NCI-H146 treated with DMSO at 0.1 percent for 48 hours (cell line): ENCODE results near the gene SERPINA5.

ENCODE experiments used
- DNase-seq: peaks from one replicate; lab custom pipeline; 2025; ENCODE audit not compliant: unreplicated experiment; lab: John Stamatoyannopoulos, UW

The SERPINA5 gene

DNA sequence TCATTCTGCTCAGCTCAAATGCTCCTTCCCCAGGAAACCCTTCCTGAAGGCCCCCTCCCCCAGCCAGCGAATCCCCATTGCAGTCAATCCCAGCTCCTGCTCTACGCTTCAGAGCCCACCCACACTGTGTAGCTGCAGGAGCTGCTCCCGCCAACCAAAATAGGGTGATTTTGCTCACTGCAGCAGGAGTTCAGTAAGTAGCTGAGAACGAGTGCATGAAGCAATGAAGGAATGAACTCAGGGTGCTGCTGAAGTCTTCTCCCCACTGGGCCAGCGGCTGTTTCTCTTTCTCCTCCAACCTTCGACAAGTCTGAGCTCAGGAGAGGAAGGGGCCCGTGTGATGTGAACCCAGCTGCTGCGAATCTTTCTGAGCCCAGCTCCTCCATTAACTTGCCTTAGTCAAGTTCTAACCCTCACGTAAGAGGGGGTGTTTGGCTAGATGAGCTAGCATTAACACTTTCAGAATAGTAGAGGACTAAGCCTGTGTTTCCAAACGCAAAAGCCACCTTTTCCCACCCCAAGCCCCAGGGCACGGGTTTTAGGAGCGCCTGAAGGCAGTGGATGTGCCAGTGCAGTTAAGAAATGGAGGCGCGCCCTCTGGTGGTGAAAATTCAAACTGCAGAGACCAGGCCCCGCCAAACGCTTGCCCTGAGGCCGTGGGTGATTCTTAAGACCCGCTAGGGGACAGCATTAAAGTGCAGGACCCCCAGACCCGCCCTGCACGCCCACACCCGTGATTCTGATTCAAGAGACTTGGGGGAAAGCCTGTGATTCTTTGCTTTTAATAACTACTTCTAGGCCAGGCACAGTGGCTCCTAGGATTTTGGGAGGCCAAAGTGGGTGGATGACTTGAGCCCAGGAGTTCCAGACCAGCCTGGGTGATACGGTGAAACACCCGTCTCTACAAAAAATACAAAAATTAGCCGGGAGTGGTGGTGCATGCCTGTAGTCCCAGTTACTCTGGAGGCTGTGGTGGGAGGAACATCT is 31.9 kb upstream of the SERPINA5 start:
- DNase-seq = no peak

DNA sequence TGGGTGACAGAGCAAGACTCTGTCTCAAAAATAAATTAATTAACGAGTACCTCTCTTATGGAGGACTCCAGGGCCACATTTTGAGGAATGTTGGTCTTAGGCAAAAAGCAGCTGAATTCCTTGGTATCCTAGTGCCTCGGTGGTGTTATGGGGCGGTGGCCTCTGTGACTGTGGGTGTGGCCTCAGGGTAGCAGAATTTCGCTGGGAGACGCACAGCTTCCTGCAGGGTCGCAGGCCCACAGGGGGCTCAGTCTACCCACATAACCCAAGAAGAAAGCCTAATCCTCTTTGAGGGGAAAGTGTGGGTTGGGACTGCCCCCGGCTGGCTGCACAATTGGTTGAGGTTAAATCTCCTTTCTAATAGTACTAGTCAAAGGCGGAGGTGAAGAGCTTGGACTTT is 31.2 kb upstream of the SERPINA5 start:
- DNase-seq = no peak

DNA sequence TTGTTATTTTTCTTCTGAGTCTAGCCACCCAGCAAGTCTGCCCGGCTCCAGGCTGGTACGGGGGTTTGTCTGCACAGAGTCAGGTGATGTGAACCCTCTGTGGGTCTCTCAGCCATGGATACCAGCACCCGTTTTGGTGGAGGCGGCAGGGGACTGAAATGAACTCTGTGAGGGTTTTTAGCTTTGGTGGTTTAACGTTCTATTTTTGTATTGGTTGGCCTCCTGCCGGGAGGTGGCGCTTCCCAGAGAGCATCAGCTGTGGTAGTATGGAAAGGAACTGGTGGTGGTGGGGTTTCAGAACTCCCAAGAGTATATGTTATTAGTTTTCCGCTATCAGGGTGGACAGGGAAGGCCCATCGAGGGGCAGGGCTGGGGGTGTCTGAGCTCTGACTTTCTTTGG is 25.2 kb upstream of the SERPINA5 start:
- no peak for DNase-seq

DNA sequence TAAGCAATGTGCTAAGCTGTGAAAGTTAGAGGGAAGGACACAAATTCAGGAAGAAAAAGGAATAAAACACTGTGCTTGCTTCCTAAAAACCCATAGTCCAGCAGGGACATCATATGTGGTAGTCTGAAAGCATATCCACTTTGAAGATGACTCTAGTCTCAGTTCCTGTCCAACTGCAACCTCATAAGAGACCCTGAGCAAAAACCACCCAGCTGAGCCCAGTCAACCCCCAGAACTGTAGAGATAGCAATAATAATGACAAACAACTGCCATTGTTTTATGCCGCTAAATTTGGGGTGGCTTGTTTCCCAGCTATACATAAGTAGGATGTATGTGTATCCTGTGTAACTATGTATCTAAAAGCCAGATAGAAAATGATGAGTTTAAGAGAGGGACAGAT is 23.9 kb upstream of the SERPINA5 start:
- DNase-seq = no peak

DNA sequence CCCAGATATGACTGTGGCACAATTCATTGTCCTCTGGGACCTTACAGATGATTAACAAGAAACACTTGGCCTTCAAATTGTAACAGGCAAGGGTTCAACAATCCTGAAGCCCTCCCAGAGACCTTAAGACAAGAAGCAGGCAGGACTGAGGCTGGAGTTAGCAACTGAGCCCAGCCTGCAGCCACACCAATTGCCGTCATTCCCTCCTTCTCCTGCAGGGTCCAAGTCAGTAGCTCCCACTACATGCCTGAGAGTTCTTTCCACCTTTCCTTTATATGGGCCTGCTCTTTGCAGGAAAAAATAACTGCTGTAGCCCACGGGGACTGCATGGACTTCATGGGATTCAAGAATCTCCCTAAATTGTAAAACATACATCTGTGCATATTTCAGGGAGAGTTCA is 22.4 kb upstream of the SERPINA5 start:
- no peak for DNase-seq

DNA sequence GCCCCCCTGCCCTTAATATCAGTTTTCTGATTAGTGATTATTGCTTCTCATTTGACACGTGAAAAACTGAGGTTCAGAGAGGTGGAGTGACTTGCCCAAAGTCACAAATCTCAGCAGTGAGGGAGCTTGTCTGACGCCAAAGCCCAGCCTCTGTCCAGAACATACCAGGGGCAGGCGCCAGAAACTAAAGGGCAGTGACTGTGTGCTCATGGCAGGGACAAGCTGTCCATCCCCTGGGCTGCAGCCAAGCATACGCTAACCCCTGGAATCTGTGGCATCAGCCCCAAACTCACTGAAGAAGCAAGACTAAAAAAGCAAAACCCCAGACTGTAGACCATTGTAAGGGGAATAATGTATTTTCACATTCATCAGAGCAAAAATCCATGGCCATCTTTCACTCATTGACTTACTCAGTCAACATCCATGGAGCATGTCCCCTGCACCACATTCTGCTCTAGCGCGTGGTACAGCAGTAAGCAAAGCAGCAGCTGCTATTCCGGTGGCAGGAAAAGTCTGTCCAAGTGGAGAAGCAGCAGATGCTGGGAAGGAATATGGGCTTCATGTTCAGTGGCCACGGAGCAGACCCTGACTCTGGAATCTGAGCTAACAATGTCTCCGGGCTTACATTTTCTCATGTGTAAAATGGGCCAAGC is 21.5 kb upstream of the SERPINA5 start:
- no peak for DNase-seq

DNA sequence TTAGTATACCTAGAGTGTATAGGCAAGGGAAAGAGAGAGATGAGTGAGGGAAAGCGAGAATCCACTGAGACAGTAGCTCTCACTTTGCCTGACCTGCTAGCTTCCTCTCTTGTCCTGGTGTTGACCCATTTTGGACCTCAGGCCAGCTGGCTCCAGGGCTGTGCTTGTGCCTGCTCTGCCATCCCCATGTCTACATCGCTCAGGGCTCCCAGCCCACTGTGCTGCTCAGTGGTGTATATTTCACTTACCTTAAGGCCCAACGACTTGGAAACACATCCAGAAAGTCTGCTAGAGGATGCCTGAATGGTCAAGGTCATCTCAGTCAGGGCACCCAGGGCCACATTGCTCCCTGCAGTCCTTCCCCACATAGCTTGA is 20.9 kb upstream of the SERPINA5 start:
- no peak for DNase-seq

DNA sequence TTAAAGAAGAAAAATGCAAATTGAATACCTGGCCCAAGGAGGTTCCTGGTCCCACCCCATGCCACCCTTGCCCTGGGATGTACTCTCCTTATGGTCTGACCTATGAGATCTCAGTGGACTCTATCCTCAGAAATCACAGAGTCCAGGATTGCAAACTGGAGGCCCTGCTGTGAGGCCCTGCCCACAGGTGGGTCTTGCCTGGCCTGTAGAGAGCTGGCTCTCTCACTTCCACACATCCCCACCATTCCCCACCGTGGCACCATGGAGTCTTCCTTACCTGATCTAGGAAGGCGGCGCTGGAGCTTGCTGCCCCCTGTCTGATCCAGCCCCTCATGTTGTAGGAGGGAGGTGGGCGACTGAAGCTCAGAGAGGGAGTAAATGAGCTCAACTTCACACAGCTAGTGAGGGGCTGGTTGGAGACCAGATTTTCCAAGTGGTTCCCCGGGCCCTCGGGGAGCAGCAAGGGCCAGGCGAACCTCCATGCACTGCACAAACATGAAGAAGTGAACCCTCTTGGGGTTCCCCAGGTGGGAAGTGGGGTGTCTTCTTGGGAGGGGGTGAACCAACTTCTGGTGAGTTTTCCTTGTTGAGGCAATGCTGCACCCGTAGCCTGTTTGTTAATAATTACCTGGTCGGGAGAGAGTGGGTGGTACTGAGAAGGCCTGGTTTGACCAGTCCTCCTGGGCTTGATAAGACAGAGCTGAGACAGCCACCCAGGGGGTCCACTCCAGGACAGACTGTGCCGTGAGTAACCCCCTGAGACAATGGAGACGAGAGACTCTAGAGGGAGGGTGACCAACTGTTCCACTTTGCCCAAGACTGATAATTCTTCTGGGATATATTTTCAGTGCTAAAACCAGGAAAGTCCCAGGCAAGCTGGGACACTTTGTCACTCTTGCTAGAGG is 20.2 kb upstream of the SERPINA5 start, which contains the start of gene SERPINA4:
Gene SERPINA4 (plus strand): TSS at position 692 of the 905 bp plus-strand sequence. CDS start 2,041 bp downstream, outside the sequence.
- no peak for DNase-seq

DNA sequence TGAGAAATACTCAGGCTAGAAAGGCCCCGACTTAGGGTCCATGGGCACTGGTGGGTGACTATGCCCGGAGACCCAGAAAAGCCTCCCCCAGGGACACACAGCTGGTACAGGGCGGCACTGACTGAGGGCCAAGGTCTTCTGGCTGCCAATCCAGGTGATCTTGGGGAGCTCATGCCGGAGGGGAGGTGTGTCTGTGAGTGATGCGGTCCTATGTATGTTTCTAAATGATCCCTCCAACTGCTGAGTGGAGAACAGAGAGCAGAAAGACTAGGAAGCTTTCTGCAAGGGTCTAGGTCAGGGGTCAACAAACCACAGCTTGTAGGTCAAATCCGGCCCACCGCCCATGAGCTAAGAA is 19.6 kb upstream of the SERPINA5 start:
- DNase-seq = no peak

DNA sequence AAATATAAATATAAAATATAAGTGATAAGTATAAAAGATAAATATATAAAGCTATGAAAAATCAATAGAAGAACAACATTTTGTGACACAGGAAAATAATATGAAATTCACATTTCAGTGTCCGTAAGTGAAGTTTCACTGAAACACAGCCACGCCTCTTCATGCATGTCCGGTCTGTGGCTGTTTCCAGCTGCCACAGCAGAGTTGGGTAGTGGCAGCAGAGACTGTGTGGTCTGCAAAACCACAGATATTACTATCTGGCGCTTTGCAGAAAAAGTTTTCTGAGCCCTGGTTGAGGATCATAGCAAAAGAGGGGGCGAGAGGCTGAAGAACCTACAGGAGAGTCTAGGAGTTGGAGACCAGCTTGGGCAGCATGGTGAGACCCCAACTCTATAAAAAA is 19.2 kb upstream of the SERPINA5 start:
- DNase-seq = no peak

DNA sequence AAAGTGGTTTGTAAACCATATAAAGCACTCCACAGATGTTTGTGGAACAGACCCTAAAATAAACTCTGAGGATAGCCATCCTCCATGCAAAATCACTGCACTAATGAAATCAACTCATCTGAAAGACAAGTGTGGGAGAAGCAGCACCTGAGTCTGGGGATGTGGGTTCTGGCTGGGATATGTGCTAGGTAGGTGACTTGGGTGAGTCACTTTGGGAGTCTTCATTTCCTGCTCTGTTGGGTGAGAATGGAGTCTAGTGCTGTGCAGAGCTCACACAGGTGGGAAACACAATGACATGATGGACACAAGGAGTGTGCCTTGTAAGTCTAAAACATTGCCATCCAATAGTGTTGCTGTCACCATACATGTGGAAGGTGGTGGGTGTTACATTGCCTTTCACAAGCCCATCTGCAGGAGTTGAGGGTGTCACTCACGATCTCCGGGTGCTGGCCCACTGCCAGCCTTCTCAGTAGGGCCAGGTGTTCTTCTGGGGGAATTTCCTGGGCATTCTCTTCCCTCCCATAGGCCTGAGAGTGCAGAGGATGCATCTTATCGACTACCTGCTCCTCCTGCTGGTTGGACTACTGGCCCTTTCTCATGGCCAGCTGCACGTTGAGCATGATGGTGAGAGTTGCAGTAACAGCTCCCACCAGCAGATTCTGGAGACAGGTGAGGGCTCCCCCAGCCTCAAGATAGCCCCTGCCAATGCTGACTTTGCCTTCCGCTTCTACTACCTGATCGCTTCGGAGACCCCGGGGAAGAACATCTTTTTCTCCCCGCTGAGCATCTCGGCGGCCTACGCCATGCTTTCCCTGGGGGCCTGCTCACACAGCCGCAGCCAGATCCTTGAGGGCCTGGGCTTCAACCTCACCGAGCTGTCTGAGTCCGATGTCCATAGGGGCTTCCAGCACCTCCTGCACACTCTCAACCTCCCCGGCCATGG is 18.0 kb upstream of the SERPINA5 start:
- no peak for DNase-seq

DNA sequence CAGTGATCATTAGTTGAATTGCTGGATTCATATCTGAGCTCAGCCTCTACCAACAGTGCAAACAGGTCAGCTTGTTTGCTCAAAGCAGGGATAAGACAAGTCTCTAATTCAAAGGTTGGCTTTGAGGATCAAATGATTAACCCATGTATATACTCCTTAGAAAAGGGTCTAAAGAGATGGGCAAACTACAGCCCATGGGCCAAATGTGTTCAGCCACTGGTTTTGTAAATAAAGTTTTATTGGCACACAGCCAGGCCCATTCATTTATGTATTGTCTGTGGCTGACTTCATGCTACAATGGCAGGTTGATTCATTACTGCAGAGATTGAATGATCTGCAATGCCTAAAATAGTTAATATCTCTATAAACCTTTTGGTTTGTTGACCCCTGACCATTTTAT is 16.8 kb upstream of the SERPINA5 start:
- DNase-seq = no peak

DNA sequence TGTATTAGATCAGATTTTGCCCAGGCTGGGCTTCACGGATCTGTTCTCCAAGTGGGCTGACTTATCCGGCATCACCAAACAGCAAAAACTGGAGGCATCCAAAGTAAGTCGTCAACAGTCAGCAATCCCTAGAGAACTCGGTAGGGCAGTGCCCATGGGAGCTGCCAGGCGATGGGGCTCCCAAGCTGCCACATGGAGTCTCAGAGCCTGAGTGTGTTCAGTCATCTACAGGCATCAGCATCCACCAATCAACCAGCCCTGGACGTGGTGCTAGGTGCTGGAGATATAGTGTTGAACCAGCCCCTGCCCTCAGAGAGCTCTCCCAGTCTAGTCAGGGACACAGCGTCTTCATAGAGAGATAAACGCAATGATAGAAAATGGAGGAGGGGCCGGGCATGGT is 13.0 kb upstream of the SERPINA5 start:
- no peak for DNase-seq

DNA sequence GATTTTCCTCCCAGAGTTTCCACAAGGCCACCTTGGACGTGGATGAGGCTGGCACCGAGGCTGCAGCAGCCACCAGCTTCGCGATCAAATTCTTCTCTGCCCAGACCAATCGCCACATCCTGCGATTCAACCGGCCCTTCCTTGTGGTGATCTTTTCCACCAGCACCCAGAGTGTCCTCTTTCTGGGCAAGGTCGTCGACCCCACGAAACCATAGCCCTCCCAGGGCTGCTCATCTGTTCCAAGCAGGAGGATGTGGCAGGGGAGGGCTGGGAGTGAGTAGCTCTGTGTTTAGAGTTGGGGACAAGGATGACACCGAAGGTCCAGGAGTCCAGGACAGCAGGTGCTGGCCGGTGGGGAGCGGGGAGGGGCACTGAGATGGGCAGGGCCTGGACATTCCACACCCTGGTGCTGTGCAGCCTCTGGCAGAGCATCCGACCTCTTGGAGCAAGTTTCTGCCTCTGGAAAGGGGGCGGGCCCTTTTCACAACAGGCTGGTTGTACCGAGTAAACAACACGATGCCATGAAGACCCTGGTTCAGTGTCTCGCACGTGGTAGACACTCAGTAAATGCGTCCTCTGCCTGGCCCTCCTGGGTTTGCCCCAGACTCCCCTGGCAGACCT is 11.7 kb upstream of the SERPINA5 start:
- no peak for DNase-seq

DNA sequence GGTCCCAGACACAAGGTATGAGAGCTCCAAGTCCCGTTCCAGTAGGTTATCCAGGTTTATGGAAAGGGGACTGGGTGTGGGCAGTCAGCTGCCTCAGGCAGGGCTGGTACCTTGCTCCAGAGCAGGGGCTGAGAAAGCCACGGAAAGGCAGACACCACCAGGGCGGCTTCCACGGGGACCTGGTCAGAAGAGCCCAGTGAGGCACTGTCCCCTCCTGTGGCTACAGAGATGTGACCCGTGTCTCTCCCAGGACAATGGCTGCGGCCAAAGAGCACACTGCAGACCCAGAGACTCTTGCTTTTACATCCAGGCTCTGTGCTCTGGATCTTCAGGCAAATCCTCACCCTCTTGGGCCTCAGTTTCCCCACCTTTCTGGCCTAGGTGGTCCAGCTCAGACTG is 11.2 kb upstream of the SERPINA5 start:
- DNase-seq = no peak

DNA sequence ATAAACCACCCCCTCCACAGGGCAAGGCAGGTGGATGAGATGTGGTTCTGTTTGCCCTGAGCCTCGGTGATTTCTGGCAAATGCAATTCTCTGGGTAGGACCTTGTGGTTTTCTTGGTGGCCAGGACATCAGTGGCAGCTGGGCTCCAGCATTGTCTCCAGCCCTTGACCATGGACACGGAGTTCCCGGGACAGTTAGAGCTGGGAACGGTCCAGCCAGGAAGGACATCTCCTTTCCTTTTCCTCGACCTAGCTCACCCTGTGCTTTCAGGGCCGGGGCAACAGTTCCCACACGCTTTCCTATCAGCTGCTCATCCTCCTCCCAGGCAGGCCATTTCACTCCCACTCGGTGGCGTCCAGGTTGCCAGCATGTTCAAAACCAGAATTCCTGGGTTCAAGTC is 10.8 kb upstream of the SERPINA5 start:
- DNase-seq = no peak

DNA sequence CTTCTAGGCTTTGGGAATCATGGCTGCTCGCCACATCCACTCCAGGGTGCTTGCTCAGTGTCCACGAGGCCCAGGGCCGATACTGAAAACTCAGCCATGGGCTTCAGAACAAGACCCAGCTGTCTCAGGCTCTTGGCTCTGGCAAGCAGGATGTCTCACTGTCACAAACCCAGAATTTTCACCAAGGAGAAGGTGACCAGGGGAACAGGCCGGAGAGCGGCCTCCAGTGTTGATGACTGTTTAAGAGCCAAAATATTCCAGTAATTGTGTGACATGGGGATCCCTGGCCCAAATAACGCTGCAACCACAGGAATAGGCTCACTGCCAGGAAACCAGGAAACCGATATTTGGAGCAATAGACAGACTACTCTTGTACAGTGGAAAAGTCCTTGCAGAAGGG is 9.8 kb upstream of the SERPINA5 start:
- no peak for DNase-seq

DNA sequence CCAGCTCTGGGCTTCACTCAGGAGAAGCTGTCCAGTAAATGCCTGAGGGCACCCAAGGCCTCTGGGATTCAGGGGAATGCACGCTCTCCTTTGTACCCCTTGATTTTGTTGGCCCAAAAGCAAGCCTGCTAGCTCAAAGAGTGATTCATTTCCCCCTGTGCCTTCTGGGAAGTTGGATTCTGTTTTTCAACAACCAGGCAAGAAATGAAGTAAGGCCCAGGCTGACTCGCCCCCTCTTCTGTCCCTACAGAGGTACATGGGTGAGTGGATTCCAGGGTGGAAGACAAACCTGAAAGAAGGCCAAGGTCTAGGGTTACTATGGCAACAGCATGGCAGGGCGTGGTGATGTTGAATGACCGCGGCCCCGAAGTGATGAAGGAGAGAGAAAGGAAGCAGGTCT is 9.3 kb upstream of the SERPINA5 start:
- no peak for DNase-seq

DNA sequence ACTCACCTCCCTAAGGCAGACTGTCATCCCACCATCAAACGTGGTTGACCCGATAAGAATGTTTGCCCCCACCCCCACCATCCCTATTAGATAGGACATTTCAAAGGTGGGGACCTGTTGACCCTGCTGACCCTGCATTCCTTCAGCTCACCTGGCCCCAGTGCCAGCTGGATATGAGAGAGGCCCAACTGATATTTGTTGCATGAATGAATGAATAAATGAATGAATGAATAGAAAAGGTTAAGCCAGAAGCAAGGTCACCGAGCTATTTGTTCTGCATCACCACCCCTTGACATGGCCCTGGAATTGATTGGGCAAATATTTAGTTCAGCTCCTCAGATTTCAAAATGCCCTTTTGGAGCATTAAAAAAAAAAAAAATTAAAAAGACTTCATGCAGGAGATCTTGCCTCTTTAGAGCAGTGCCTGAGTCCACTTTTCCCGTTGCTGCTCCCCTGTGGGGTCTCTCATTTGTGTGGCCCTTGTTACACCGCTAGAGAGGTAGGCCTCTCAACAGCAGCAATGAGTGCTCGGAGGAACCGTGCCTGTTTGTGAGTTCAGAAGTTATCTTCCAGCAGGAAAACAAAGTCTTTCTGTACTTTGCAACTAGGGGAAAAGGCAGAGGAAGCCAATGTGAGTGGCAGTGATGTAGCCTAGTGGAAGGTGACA is 8.5 kb upstream of the SERPINA5 start:
- no peak for DNase-seq
